NCI-H2107 treated with DMSO at 0.1 percent for 48 hours (cell line): ENCODE data around the gene DCST2.
A peak's percentile ranks its signal among the peaks of the same experiment; 100 is the strongest.

Source experiments
- DNase-seq: peaks from one replicate; lab custom pipeline; 2025; ENCODE audit not compliant: unreplicated experiment; lab: John Stamatoyannopoulos, UW

The DCST2 gene

GRCh38 chr1:155070158-155070621, 36.6 kb upstream of the DCST2 start:
- DNase-seq, result no peak

DNA sequence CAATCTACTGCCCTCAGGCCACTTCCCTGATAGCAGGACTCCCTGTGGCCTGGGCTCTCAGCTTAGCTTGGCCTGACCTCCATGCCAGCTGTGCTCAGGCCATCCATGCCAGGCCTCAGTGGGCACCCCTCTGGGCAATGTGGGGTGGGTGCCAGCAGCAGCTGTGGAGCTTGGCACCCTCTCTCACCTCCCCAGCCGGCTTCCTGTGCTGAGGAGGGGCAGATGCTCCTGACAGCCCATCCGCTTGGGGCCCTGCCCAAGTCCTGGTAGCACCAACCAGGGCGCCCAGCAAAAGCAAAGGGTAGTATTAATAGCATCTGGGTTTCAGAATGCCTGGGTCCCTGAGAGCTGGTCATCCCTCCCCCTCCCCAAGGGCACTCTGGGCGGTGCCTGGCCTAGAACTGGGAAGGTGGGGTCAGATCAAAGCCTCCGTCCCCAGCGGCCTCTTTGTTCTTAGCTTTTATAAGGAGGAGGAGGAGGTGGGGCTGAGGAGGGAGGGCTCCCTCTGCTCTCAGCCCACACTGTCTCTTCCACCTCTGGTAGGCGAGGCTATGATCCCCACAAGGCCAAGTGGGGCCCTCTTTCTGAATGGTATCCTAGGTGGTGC, 36.1 kb upstream of the DCST2 start:
- DNase-seq, result no peak

DNA sequence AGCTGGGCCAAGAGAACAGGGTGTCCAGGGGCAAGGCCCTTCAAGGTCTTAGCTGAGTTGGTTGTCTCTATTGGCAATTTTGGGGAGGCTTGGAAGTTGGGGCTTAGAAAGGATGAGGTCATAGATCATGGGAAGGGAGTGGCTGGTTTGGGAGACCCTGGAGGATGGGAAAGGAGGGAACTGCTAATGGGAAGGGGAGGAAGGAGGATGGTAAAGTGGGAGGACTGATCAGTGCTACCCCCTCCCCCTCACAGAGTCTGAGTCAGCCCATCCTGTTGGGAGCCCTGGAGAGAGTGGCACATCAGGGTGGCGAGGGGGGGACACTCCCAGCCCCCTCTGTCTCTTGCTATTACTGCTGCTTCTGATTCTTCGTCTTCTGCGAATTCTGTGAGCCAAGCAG, 35.0 kb upstream of the DCST2 start:
- no peak for DNase-seq

- no peak for DNase-seq
Observed at GRCh38 chr1:155066777-155067176, 33.2 kb upstream of the DCST2 start.

DNA sequence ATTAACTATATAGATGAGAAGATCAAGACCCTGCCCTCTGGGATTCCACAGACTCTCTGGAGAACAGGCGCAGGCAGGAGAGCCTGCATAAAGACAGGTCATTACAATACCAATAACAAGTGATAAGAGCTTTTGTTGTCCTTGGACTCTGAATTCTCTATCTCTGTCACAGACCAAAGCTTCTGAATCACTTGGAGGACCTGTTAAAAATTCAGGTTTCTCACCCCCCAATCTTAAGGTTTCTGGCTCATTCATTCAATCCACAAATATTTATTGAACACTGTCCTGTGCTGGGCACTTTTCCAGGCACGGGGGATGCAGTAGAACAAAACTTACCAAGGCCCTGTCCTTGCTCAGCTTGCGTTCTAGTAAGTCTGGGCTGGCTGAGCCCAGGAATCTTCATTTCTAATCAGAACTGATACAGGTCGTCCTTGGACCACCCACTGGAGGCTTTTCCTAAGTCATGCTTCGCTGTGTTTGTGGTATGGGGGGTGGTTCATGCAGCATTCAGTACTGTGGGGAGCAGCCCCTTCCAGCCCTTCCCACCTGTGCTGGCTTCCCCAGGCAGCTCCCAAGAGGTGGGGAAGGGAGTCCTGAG, 31.4 kb upstream of the DCST2 start:
- DNase-seq, result no peak

- no peak for DNase-seq
Observed at GRCh38 chr1:155064111-155064831, 30.7 kb upstream of the DCST2 start.

GRCh38 chr1:155063550-155064110, 30.0 kb upstream of the DCST2 start, which contains the start of gene EFNA4:
TSS of gene EFNA4 (plus strand) at chr1:155063740. CDS start at chr1:155063824, 84 bp downstream.
- DNase-seq, result peak; percentile 11

DNA sequence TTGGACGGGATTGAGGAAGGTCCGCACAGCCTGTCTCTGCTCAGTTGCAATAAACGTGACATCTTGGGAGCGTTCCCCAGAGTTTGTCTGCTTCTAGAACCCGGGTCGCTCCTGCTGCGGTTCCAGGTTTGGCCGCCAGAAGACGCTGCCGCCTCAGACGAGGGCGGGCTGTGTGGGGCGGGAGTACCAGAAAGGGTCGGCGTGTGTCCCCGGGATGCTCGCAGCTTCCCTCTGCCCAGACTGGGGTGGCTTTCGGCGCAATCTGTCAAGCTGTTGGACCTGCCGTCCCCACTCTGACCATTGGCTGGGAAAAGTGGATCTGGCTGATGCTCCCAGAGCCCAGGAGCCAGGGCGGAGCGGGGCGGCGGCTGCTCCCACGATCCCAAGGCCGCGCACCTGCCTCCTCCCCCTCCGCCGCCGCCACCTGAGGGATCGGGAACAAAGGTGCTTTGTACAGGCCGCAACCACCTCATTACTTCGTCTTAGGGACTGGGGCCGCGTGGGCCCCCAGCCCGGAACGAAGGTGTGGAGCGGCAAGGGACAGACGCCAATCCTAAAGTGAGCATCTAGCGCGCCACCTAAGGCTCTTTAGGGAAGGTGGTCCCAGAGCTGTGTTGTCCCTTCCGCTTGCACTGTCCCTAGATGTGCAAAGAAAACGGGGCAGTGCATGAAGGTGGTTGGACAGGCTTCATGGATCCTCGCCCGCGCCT, 29.3 kb upstream of the DCST2 start:
- peak; percentile 57 for DNase-seq

GRCh38 chr1:155062151-155062686, 28.6 kb upstream of the DCST2 start:
- DNase-seq, result no peak

DNA sequence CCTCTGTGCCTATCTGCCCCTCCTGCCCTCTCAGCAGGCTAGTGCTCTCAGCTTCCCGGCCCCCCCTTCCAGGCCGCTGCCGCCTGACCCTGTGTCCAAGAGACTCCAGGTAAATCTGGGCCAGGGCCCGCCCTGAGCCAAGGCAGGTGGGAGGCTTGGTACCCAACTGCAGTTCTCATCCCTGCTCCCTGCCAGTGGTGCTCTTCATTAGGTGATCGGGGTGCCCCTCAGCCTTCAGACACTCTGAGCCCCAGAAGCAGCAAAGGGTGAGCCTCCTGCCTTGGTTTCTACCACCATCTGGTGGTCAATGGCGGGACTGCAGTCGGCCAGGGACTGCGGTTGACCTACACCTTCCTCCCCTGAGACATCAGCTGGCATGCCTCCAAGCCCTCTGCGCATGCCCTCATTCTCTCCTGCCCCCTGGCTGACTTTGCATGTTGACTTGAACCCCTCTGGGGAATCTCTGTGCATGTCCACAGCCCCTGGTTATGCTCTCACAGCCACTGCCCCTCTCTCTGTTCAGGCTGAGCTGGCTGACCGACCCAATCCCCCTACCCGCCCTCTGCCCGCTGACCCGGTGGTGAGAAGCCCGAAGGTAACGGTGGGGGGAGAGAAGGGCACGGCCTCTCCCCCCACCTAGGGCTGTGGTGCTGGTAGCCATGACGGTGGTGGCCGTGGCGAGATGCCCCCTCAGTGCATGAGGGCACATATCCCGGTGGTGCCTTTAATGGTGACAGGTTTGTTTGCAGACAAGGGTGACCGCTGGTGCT, 28.0 kb upstream of the DCST2 start:
- peak; percentile 88 for DNase-seq

- DNase-seq, result no peak
Observed at GRCh38 chr1:155060736-155061135, 27.2 kb upstream of the DCST2 start.

GRCh38 chr1:155057788-155058211, 24.2 kb upstream of the DCST2 start:
- DNase-seq, result no peak

DNA sequence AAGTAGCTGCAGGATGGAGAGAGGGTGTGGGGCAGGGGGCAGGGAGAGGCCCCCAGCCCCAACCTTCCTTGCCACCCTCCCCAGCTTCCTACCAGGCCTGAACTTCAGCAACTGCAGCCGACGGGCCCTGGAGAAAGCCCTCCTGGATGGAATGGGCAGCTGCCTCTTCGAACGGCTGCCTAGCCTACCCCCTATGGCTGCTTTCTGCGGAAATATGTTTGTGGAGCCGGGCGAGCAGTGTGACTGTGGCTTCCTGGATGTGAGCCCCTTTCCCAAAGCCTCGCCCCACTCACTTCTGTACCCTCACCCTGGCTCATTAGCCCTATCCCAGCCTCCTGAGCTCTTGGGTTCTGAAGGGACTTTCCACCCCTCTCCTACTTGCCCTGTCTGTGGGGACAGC, 23.5 kb upstream of the DCST2 start:
- DNase-seq, result no peak

DNA sequence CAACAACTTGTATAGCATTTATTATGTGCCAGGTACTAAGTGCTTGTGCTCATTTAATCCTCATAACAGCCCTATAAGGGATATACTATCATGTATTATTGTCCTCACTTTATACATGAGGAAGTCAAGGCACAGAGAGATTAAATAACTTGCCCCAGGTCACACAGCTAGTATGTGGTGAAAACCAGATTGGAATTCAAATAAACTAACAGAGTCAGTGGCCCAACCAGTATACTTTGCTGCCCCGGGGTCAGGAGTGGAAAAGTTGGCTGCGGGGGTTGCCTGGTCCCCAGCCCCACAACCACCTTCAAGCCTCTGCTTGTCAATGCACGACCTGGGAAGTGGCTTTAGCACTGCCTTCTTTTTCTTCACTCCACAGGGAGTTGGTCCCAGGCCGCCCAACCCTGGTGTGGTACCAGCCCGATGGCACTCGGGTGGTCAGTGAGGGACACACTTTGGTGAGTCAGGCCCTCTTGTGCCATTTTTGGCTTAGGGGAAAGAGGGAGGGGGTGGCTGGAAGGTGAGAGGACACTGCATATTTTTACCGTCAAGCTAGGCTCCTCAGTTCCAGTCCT, 20.0 kb upstream of the DCST2 start:
- DNase-seq, result no peak

GRCh38 chr1:155052439-155053395, 19.1 kb upstream of the DCST2 start:
- DNase-seq, result peak; percentile 26

DNA sequence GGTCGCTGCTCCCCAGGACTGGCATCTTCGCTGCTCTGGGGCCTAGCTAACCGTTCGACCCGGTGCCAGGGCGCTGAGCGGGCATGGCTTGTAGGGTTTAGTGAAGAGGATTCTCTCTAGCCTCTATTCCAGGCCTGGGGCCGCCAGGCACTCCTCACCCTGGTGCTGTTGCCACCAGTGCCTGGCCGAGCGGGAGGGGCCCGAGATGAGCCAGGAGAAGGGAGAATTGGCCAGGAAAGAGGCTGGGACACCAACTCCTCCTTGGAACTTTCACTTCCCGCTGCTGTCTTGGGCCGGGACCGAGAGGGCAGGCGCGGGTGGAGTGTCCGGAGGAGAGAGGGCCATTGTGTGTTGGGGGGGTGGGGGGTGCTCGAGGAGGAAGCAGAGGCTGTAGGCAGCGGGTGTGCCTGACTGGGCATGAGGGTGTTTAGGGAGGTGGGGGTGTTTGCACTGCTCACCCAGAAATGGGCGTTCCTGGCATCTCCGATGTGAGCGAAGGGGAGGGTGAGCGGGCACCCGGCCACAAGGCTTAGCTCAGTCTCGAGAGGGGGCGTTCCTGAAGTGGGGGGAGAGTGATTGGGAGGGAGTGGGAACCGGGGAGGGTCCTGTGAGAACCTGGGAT, 18.3 kb upstream of the DCST2 start:
- no peak for DNase-seq

DNA sequence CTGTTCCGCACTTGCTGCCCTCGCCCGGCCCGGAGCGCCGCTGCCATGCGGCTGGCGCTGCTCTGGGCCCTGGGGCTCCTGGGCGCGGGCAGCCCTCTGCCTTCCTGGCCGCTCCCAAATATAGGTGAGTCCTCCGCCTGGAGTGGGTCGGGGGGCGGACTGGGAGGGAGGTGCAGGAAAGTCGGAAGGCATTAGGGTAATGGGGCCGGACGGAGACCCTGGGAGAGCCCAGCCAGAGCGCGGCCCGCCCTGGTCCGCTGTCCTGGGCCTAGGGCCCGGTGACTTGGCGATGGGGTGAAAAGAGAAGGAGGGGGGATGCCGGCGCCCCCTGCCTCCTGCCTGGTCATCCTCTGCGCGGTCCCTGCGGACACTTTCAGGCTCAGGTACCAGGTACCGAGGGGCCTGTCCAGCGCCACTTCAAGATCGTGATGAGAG, 17.8 kb upstream of the DCST2 start:
- no peak for DNase-seq
